ENCODE measurements around the gene CRYZL1. TPM values are rescaled to one million over a fixed set of nuclear protein-coding genes. Genes with fewer than 3 reads are reported as not detected.

The CRYZL1 gene
- total RNA-seq, 4 donors from 2014 or later: 12.8 to 34.2 (median 15.0) TPM

GRCh38 chr21:33661146-33661545, 19.6 kb upstream of the CRYZL1 start:
- whole genome bisulfite sequencing, 2 donors: 76 to 80% methylated on average over 1 of the region's 1 CpG
- no peak overlapping the region for H3K4me3 ChIP-seq (ENCODE audit: low read depth, poor library complexity, severe bottlenecking)
- no peak for DNase-seq (ENCODE audit: low spot score in 2 of 2)
- TF ChIP-seq CTCF (IDR thresholded peaks at IDR 0.05): no peak
- intact Hi-C loops (cut with DNase I; ENCODE audit: low total_unique reads): no loop called here

- H3K4me3 ChIP-seq (ENCODE audit: low read depth, poor library complexity, severe bottlenecking): no peak overlapping the region
- intact Hi-C loops (cut with DNase I; ENCODE audit: low total_unique reads): no loop called here
- WGBS, 2 donors: 36 to 41% methylated on average over 1 of the region's 1 CpG
- DNase-seq (ENCODE audit: low spot score in 2 of 2): no peak
- TF ChIP-seq CTCF (IDR thresholded peaks at IDR 0.05) (no peak), POLR2A (IDR thresholded peaks at IDR 0.05) (no peak)
These were observed 18.9 kb upstream of the CRYZL1 start for GRCh38 chr21:33660406-33660805.

GRCh38 chr21:33659568-33659949, 18.0 kb upstream of the CRYZL1 start:
- WGBS, 2 donors: 71 to 100% methylated on average over 1 of the region's 1 CpG
- H3K4me3 ChIP-seq (ENCODE audit: low read depth, poor library complexity, severe bottlenecking): no peak overlapping the region
- intact Hi-C loops (cut with DNase I; ENCODE audit: low total_unique reads): no loop called here
- no peak for DNase-seq (ENCODE audit: low spot score in 2 of 2)
- TF ChIP-seq POLR2A (IDR thresholded peaks at IDR 0.05) (no peak), CTCF (IDR thresholded peaks at IDR 0.05) (no peak)

- whole genome bisulfite sequencing, 2 donors: 82 to 86% methylated on average over 7 of the region's 7 CpGs
- intact Hi-C loops (cut with DNase I; ENCODE audit: low total_unique reads): no loop called here
- no peak overlapping the region for H3K4me3 ChIP-seq (ENCODE audit: low read depth, poor library complexity, severe bottlenecking)
- no peak for DNase-seq (ENCODE audit: low spot score in 2 of 2)
- TF ChIP-seq POLR2A (IDR thresholded peaks at IDR 0.05) (no peak), CTCF (IDR thresholded peaks at IDR 0.05) (no peak)
These were observed 17.5 kb upstream of the CRYZL1 start for GRCh38 chr21:33658919-33659567.

- 56 to 72% methylated on average over 8 of the region's 8 CpGs for WGBS, 2 donors
- no peak overlapping the region for H3K4me3 ChIP-seq (ENCODE audit: low read depth, poor library complexity, severe bottlenecking)
- intact Hi-C loops (cut with DNase I; ENCODE audit: low total_unique reads): no loop called here
- no peak for TF ChIP-seq CTCF (IDR thresholded peaks at IDR 0.05)
- no peak for TF ChIP-seq POLR2A (IDR thresholded peaks at IDR 0.05)
- DNase-seq (ENCODE audit: low spot score in 2 of 2): no peak
These were observed 15.7 kb upstream of the CRYZL1 start for GRCh38 chr21:33657124-33657820.

Measured in lower leg skin (tissue), 4 donors.